Hair follicle dermal papilla cell (primary cell): ENCODE results near the gene TMEM248. TPM values are rescaled to one million over a fixed set of nuclear protein-coding genes. Genes with fewer than 3 reads are reported as not detected.

ENCODE experiments used
- small RNA-seq: library from RNA; depleted of rRNA; stranded (forward); fragments of <200 nt; gene quantifications from one replicate; pipeline ENCODE3, GENCODE V24; 2012
- total RNA-seq: library from RNA; depleted of rRNA; stranded (reverse); fragments of >200 nt; gene quantifications from 2 replicates; pipeline ENCODE4 v1.2.3, GENCODE V29; 2012

TMEM248 gene, protein sequence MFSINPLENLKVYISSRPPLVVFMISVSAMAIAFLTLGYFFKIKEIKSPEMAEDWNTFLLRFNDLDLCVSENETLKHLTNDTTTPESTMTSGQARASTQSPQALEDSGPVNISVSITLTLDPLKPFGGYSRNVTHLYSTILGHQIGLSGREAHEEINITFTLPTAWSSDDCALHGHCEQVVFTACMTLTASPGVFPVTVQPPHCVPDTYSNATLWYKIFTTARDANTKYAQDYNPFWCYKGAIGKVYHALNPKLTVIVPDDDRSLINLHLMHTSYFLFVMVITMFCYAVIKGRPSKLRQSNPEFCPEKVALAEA
- 98.2 and 123 TPM in 2 replicates for total RNA-seq

GRCh38 chr7:66920769-66921395, at the start of gene TMEM248:
TMEM248 (plus strand) TSS chr7:66921225; CDS start chr7:66941866, 20,641 bp downstream.

DNA sequence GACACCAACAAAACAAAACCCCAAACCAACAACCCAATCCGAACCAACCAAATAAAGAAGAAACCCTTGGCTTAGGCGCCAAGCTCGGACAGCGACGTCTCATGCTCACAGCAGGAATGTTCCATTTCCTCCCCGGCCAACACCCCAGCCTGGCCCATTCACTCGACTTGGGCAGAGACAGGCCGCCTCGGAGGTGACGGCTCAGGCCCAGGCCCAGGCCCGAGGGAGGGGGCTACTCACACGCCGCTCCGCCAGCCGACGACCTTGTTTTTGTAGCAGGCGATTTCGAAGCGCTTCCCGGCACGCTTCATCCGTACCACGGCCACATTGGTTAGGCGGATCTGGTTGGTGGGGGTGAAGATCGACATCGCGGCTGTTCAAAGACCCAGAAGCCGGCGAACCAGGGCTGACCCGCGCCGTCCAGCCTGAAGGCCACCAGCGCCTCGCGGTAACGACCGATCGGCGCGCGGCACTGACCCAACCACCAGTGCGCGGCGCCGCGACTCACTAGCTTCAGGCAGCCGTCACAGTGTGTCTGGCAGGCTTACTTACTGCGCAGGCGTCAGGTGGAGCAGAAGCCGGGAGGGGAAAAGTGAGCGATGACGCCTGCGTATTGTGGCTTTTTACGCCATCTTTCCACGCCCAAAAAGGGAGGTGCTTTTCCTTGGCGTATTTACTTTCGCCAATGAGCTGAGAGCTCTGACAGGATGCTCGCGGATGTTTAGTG, 74.2 kb downstream of the TMEM248 start, which contains the start of gene SBDS:
Gene SBDS (minus strand): TSS at position 537 of the 727 bp plus-strand sequence. CDS start 169 bp downstream, at position 368.

DNA sequence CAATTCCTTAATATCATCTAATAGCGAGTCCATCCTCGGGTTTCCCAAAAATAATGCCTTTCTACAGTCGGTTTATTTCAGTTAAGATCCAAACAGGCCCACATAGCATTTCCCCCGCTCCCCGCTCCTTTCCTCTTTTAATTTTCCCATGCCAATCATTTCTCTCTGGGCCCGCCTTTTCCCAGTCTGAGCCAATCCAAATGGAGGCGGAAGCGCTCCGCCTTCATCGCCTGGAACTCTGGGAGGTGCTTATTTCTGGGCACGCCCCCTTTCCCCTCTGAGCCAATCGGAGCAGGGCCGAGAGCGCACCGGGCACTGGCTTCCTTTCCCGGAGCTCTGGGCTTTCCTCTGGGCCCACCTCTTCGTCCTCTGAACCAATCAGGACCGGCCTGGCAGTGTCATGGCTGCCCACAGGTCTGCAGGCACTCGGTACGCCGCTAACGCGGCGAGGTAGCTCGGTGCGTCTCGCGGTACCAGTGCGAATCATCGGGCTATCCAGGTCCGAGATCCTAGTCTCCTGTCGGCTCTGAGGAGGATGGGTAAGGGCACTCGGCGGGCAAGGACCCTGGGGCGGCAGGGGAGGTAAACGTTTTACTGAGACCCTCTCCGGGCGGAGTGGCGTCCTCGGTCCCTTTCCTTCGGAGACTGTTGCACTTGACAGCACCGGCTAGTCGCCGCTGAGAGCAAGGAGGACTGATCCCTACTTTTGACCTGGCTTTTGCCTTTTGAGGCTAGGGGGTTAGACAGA, 75.6 kb downstream of the TMEM248 start, which contains the start of gene TYW1:
Gene TYW1 (plus strand): TSS at position 390 of the 748 bp plus-strand sequence. CDS start 146 bp downstream, at position 536.

Small RNA genes within 50 kb of the gene (small RNA-seq; reads per million reads assigned to genes)
- not detected for gene RF00017
- gene RN7SL43P: not detected
- not detected for gene RNU6-1254P

Other genes starting within 250 kb of the TMEM248 start
- 72.9 and 83.4 TPM in 2 replicates for gene RABGEF1, start 180.5 kb upstream of the TMEM248 start, total RNA-seq
- 63.3 and 76.7 TPM in 2 replicates for gene SBDS, start 74.4 kb downstream of the TMEM248 start, total RNA-seq
- gene TYW1, start 75.6 kb downstream of the TMEM248 start, total RNA-seq: 14.4 and 18.8 TPM in 2 replicates